Fibroblast of skin of abdomen (primary cell): ENCODE results near the gene TICAM1.

Experiments
- DNase-seq: peaks from one replicate; pipeline ENCODE4 v3.0.0-alpha.2; 2013

Gene TICAM1

DNA sequence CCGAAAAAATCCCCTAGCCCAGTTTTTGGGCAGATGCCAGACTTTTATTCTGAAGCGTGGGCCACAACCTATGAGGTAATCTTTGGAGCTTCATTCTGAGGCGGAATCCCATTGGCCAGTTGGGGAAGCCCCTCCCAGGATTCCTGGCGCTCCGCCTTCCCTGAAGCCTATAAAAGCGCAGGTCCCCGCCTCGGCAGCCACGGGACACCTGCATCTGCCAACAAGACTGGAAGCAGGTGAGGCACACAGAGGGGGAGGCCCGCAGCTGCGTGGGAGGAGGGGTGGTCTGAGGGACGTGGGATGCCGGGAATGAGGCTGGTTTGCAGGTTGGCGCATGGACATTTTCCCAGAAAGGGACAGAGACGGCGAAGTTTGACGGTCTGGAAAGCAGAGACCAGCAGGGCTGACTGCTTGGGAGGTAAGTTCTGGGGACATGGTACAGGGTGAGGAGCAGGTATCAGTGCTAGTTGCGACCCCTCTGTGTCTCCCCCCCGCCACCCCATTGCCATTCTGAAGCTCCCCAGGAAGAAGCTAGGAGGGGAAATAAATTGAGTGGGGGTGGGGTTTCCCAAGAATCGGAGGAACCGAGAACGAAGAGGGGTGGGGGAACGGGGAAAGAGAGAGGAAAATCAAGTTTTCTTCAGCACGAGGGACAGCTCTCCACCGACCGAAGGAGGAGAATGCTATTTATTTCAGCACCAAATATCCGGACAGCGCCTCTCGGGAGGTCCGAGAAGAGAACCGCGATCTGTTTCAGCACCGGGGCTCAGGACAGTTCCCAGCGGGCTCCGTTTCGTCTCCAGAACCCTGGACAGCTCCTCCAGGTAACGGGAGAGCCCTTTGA lies 62.4 kb downstream of the TICAM1 start:
- DNase-seq, result peak; percentile 81
